Right atrium auricular region (tissue), 2 donors: Measurements from ENCODE around the gene MICAL3. TPM values are rescaled to one million over a fixed set of nuclear protein-coding genes. Genes with fewer than 3 reads are reported as not detected.
"Not testable (repeated sequence)": the region's sequence is repeated elsewhere in the genome, so short reads cannot be mapped to it uniquely, and the experiment has no call there.

ENCODE experiments used
- DNase-seq: peaks from one replicate; pipeline ENCODE4 v3.0.0-alpha.2; 2019; ENCODE audit warnings: low spot score
- H3K27ac ChIP-seq, 2 donors: fragments of 200-600 bp; sonication (generic); 1 replicate in 1 of 2; 2 replicates in 1 of 2; pipeline ENCODE4 v1.5.1; 2016 to 2019
- H3K27me3 ChIP-seq, 2 donors: fragments of 200-600 bp; sonication (generic); one replicate each; pipeline versions ENCODE4 v1.5.1 to v1.6.0; 2017 to 2019
- H3K36me3 ChIP-seq: fragments of 200-600 bp; sonication (generic); one replicate; pipeline ENCODE4 v1.5.1; 2016
- H3K4me1 ChIP-seq, 2 donors: fragments of 200-600 bp; sonication (generic); one replicate each; pipeline versions ENCODE4 v1.5.1 to v1.6.0; 2017 to 2019
- H3K4me3 ChIP-seq, 2 donors: fragments of 200-600 bp; sonication (generic); 1 replicate in 1 of 2; 2 replicates in 1 of 2; pipeline ENCODE4 v1.5.1; 2017 to 2019; ENCODE audit warnings: mild to moderate bottlenecking in 1 of 2, moderate library complexity in 1 of 2
- H3K9me3 ChIP-seq, 2 donors: fragments of 200-600 bp; sonication (generic); one replicate each; pipeline ENCODE4 v1.5.1; 2019
- CTCF ChIP-seq, 2 donors: fragments of 200-600 bp; sonication (generic); IDR thresholded peaks; one replicate each; pipeline ENCODE4 v1.5.1; 2019; ENCODE audit warnings: antibody characterized with exemption in 2 of 2
- total RNA-seq, 2 donors: library from RNA; depleted of rRNA; stranded (reverse); fragments of >200 nt; gene quantifications; one replicate each; pipeline ENCODE4 v1.1.0, GENCODE V29; 2016

MICAL3 gene
- total RNA-seq, 2 donors from 2014 or later = 42.5 to 45.1 TPM

GRCh38 chr22:18029686-18030267, 5.4 kb upstream of the MICAL3 start:
- Histone ChIP-seq H3K4me3 (no peak overlapping the region), H3K27me3 (no peaks in the 10 kb centered on the region), H3K4me1 (peaks cover 0 to 24% of the 10 kb centered on the region in 2 donors), H3K9me3 (no peaks in the 10 kb centered on the region), H3K27ac (no peak overlapping the region), H3K36me3 (no peaks in the 10 kb centered on the region)
- no peak for TF ChIP-seq CTCF (IDR thresholded peaks at IDR 0.05)
- no peak for DNase-seq

- Histone ChIP-seq H3K36me3 (no peaks in the 10 kb centered on the region), H3K9me3 (no peaks in the 10 kb centered on the region), H3K27me3 (no peaks in the 10 kb centered on the region), H3K4me3 (no peak overlapping the region), H3K4me1 (peaks cover 0 to 29% of the 10 kb centered on the region in 2 donors), H3K27ac (no peak overlapping the region)
- TF ChIP-seq CTCF (IDR thresholded peaks at IDR 0.05) = no peak
- DNase-seq = no peak
Observed at GRCh38 chr22:18028817-18029527, 4.6 kb upstream of the MICAL3 start.

- not testable (repeated sequence) for H3K27ac ChIP-seq, H3K9me3 ChIP-seq, H3K4me3 ChIP-seq, H3K36me3 ChIP-seq, DNase-seq, H3K27me3 ChIP-seq
- H3K4me1 ChIP-seq = peaks cover 0 to 24% of the 10 kb centered on the region in 2 donors
Observed at GRCh38 chr22:18025898-18026297, 1.5 kb upstream of the MICAL3 start.

GRCh38 chr22:18024956-18025720, 777 bp upstream of the MICAL3 start:
- H3K36me3 ChIP-seq = no peaks in the 10 kb centered on the region
- H3K4me1 ChIP-seq = peaks cover 0 to 24% of the 10 kb centered on the region in 2 donors
- TF ChIP-seq CTCF (IDR thresholded peaks at IDR 0.05) = no peak
- no peak for DNase-seq
- no peaks in the 10 kb centered on the region for H3K27me3 ChIP-seq
- peak overlapping the region in 1 of 2 donors; percentile 73 for H3K4me3 ChIP-seq
- H3K9me3 ChIP-seq = no peaks in the 10 kb centered on the region
- H3K27ac ChIP-seq = peak overlapping the region; percentile 86

GRCh38 chr22:18023509-18024275, 669 bp downstream of the MICAL3 start:
- peaks cover 0 to 24% of the 10 kb centered on the region in 2 donors for H3K4me1 ChIP-seq
- no peaks in the 10 kb centered on the region for H3K27me3 ChIP-seq
- H3K9me3 ChIP-seq = no peaks in the 10 kb centered on the region
- peak overlapping the region; percentile 59 to 73 for H3K4me3 ChIP-seq
- peak overlapping the region; percentile 86 for H3K27ac ChIP-seq
- TF ChIP-seq CTCF (IDR thresholded peaks at IDR 0.05) = no peak
- DNase-seq = peak; percentile 77
- H3K36me3 ChIP-seq = no peaks in the 10 kb centered on the region
